GM12801 (cell line): Measurements from ENCODE around the gene SIM2.

Source experiments
- CTCF ChIP-seq: IDR thresholded peaks from one replicate; pipeline ENCODE4 v1.5.1; 2011; ENCODE audit warnings: control low read depth; ENCODE audit not compliant: insufficient read length; ENCODE audit errors: extremely low read depth

The SIM2 gene, protein sequence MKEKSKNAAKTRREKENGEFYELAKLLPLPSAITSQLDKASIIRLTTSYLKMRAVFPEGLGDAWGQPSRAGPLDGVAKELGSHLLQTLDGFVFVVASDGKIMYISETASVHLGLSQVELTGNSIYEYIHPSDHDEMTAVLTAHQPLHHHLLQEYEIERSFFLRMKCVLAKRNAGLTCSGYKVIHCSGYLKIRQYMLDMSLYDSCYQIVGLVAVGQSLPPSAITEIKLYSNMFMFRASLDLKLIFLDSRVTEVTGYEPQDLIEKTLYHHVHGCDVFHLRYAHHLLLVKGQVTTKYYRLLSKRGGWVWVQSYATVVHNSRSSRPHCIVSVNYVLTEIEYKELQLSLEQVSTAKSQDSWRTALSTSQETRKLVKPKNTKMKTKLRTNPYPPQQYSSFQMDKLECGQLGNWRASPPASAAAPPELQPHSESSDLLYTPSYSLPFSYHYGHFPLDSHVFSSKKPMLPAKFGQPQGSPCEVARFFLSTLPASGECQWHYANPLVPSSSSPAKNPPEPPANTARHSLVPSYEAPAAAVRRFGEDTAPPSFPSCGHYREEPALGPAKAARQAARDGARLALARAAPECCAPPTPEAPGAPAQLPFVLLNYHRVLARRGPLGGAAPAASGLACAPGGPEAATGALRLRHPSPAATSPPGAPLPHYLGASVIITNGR

DNA sequence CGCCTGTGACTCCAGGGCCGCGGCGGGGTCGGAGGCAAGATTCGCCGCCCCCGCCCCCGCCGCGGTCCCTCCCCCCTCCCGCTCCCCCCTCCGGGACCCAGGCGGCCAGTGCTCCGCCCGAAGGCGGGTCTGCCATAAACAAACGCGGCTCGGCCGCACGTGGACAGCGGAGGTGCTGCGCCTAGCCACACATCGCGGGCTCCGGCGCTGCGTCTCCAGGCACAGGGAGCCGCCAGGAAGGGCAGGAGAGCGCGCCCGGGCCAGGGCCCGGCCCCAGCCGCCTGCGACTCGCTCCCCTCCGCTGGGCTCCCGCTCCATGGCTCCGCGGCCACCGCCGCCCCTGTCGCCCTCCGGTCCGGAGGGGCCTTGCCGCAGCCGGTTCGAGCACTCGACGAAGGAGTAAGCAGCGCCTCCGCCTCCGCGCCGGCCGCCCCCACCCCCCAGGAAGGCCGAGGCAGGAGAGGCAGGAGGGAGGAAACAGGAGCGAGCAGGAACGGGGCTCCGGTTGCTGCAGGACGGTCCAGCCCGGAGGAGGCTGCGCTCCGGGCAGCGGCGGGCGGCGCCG is at the start of gene SIM2:
SIM2 (plus strand) TSS at position 135 of the 565 bp plus-strand sequence. CDS start 632 bp downstream, outside the sequence.
- no peak for TF ChIP-seq CTCF

GRCh38 chr21:36654324-36654723 is 44.6 kb upstream of the SIM2 start:
- no peak for TF ChIP-seq CTCF

DNA sequence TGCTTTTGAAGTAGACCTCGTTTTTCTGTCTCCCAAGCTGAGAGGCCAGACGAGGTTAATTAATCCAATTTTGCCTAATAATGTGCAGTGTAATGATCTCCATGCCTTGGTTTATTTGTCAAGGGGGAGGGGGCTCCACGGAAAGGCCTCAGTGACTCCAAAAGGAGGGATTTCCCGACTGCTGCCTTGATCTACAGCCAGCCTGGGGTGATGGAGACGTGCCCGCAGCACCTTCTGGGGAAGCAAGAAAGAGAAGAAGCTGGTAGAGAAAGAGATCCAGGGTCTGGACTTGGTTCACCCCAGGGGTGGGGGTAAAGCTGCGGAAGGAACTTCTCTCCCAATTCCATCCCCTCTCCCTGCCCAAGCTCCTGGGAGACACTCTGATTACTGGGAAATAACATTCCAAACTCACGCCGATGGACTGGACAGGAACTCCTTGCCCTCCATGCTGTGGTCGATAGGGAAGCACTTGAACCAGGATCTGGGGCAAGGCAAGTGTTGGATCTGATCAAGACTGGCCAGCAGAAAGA is 44.1 kb upstream of the SIM2 start:
- TF ChIP-seq CTCF = no peak

DNA sequence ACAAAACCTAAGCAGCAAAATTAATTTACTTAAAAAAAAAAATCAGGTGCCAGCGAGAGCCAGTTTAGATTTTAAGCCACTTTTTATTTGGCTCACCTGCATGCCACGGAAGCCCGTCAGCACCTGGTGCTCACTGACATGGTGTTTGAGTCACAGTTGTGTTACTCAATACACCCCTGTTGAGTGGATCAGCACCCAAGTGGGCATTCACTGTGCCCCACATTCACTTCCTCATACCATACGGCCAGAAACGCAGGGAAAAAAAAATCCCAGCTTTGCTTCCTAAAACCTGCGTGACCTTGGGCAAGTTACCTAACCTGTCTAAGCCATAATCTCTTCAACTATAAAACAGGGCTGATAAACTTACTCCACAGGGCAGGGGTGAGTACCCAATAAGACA is 42.8 kb upstream of the SIM2 start:
- TF ChIP-seq CTCF = no peak

- no peak for TF ChIP-seq CTCF
These were observed 40.9 kb upstream of the SIM2 start for GRCh38 chr21:36657999-36658398.

- no peak for TF ChIP-seq CTCF
These were observed 40.0 kb upstream of the SIM2 start for GRCh38 chr21:36658926-36659325.

DNA sequence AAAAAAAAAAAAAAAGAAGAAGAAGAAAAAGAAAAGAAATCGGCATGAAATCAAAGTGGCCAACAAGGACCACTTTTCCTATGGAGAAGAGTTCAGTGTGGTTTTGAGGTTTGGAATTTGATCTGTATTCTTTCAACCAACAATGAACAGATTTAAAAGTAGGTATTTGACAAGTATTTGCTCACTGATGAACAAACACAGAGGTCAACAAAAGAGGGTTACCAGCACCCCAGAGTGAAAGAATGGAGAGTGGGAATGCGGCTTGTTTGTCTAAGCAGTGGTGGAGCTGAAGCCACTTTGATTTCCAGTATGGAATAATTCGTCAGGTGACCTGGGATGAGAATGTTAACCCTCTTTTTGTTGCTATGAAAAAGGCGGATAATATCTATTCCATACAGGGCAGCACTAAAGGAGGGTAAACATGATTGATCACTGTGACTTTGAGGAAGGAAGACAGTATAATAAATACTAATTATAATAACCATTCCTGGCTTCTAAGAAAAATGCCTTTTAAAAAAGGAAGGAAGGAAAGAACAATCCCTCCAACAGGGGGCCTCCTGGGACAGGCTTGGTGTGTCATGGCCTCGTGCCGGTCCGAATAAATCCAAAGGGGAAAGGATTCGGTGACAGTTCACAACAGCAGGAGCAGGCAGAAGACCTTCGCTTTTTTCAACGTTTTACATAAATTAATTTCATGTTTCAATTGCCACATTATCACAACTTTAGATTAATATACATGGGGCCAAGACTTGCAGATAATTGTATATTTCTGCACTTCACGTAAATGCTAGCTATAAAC is 37.2 kb upstream of the SIM2 start:
- TF ChIP-seq CTCF = no peak
